Adipocyte (in vitro differentiated cells): ENCODE data around the gene EIF2B1.
"Not testable (repeated sequence)": the region's sequence is repeated elsewhere in the genome, so short reads cannot be mapped to it uniquely, and the experiment has no call there.

Experiments used
- DNase-seq: peaks from one replicate; pipeline ENCODE4 v3.0.0-alpha.2; 2015; ENCODE audit warnings: low read depth
- H3K27me3 ChIP-seq: replicated peaks from 2 replicates; pipeline ENCODE4 v1.7.0; 2013; ENCODE audit warnings: mild to moderate bottlenecking, low read length, moderate library complexity; ENCODE audit not compliant: control insufficient read depth, insufficient read depth
- H3K36me3 ChIP-seq: 2 replicates; pipeline ENCODE4 v1.7.0; 2013; ENCODE audit warnings: low read length, mild to moderate bottlenecking, moderate library complexity; ENCODE audit not compliant: control insufficient read depth, insufficient read depth, severe bottlenecking
- H3K4me1 ChIP-seq: 2 replicates; pipeline ENCODE4 v1.7.0; 2013; ENCODE audit warnings: mild to moderate bottlenecking, low read length, moderate library complexity; ENCODE audit not compliant: control insufficient read depth, insufficient read depth
- H3K4me3 ChIP-seq: 2 replicates; pipeline ENCODE4 v1.7.0; 2013; ENCODE audit warnings: mild to moderate bottlenecking, low read length, moderate library complexity
- H3K9ac ChIP-seq: 2 replicates; pipeline ENCODE4 v1.7.0; 2013; ENCODE audit warnings: mild to moderate bottlenecking, low read length, moderate library complexity
- H3K9me3 ChIP-seq: 2 replicates; pipeline ENCODE4 v1.7.0; 2013; ENCODE audit warnings: mild to moderate bottlenecking, low read length, moderate library complexity; ENCODE audit not compliant: control insufficient read depth

Gene EIF2B1

GRCh38 chr12:123617144-123617543 is 16.3 kb downstream of the EIF2B1 start:
- H3K4me3 ChIP-seq: no peak overlapping the region
- no peak for DNase-seq
- H3K9me3 ChIP-seq: no peaks in the 10 kb centered on the region
- H3K36me3 ChIP-seq: peaks cover 84% of the 10 kb centered on the region
- H3K9ac ChIP-seq: no peak overlapping the region
- no peaks in the 10 kb centered on the region for H3K27me3 ChIP-seq
- H3K4me1 ChIP-seq: peaks cover 16% of the 10 kb centered on the region

- Histone ChIP-seq H3K4me3 (peak overlapping the region; percentile 18), H3K9me3 (no peaks in the 10 kb centered on the region), H3K27me3 (no peaks in the 10 kb centered on the region), H3K36me3 (peaks cover 81% of the 10 kb centered on the region), H3K9ac (peak overlapping the region; percentile 20), H3K4me1 (peaks cover 16% of the 10 kb centered on the region)
- DNase-seq: peak; percentile 28
Observed at GRCh38 chr12:123614531-123614930, 19.0 kb downstream of the EIF2B1 start.

GRCh38 chr12:123614110-123614509 is 19.4 kb downstream of the EIF2B1 start:
- Histone ChIP-seq H3K36me3 (peaks cover 81% of the 10 kb centered on the region), H3K9me3 (no peaks in the 10 kb centered on the region), H3K27me3 (no peaks in the 10 kb centered on the region), H3K4me3 (peak overlapping the region; percentile 18), H3K9ac (peak overlapping the region; percentile 13), H3K4me1 (peaks cover 16% of the 10 kb centered on the region)
- no peak for DNase-seq

- no peak for DNase-seq
- H3K36me3 ChIP-seq: peaks cover 79% of the 10 kb centered on the region
- no peaks in the 10 kb centered on the region for H3K27me3 ChIP-seq
- H3K4me1 ChIP-seq: peaks cover 8% of the 10 kb centered on the region
- no peaks in the 10 kb centered on the region for H3K9me3 ChIP-seq
- no peak overlapping the region for H3K4me3 ChIP-seq
- no peak overlapping the region for H3K9ac ChIP-seq
Observed at GRCh38 chr12:123608182-123608581, 25.3 kb downstream of the EIF2B1 start.

GRCh38 chr12:123607756-123608155 is 25.7 kb downstream of the EIF2B1 start:
- Histone ChIP-seq H3K9me3 (no peaks in the 10 kb centered on the region), H3K4me1 (peaks cover 12% of the 10 kb centered on the region), H3K27me3 (no peaks in the 10 kb centered on the region), H3K9ac (no peak overlapping the region), H3K4me3 (no peak overlapping the region), H3K36me3 (peaks cover 75% of the 10 kb centered on the region)
- DNase-seq: no peak

GRCh38 chr12:123603495-123603894 is 30.0 kb downstream of the EIF2B1 start:
- H3K9me3 ChIP-seq, DNase-seq, H3K27me3 ChIP-seq, H3K9ac ChIP-seq: not testable (repeated sequence)
- H3K4me1 ChIP-seq: peaks cover 18% of the 10 kb centered on the region
- H3K36me3 ChIP-seq: peaks cover 39% of the 10 kb centered on the region
- peak overlapping the region; percentile 96 for H3K4me3 ChIP-seq

- DNase-seq: peak; percentile 38
- Histone ChIP-seq H3K9me3 (no peaks in the 10 kb centered on the region), H3K27me3 (no peaks in the 10 kb centered on the region), H3K9ac (peak overlapping the region; percentile 95), H3K4me3 (peak overlapping the region; percentile 96), H3K36me3 (peaks cover 39% of the 10 kb centered on the region), H3K4me1 (peaks cover 18% of the 10 kb centered on the region)
Observed at GRCh38 chr12:123602651-123603195, 30.8 kb downstream of the EIF2B1 start.

GRCh38 chr12:123601602-123602489 is 31.6 kb downstream of the EIF2B1 start, which contains the start of gene DDX55:
Gene DDX55 (plus strand): TSS chr12:123602099. CDS start chr12:123602149, 50 bp downstream.
- Histone ChIP-seq H3K4me1 (peaks cover 22% of the 10 kb centered on the region), H3K36me3 (peaks cover 39% of the 10 kb centered on the region), H3K4me3 (peak within 1 kb of the TSS; percentile 96), H3K27me3 (no peaks in the 10 kb centered on the region), H3K9ac (peak within 1 kb of the TSS; percentile 95), H3K9me3 (no peaks in the 10 kb centered on the region)
- peak; percentile 95 for DNase-seq

- no peak overlapping the region for H3K4me3 ChIP-seq
- H3K36me3 ChIP-seq: peaks cover 38% of the 10 kb centered on the region
Observed at GRCh38 chr12:123599721-123600120, 33.8 kb downstream of the EIF2B1 start.

GRCh38 chr12:123599310-123599709 is 34.2 kb downstream of the EIF2B1 start:
- H3K4me3 ChIP-seq: no peak overlapping the region
- no peak overlapping the region for H3K9ac ChIP-seq
- H3K27me3 ChIP-seq: no peaks in the 10 kb centered on the region
- H3K4me1 ChIP-seq: peaks cover 22% of the 10 kb centered on the region
- peaks cover 41% of the 10 kb centered on the region for H3K36me3 ChIP-seq
- no peak for DNase-seq
- H3K9me3 ChIP-seq: no peaks in the 10 kb centered on the region

More at GRCh38 chr12:123599721-123600120, 33.8 kb downstream of the EIF2B1 start:
- no peak overlapping the region for H3K9ac ChIP-seq
- DNase-seq: no peak
- peaks cover 22% of the 10 kb centered on the region for H3K4me1 ChIP-seq
- H3K27me3 ChIP-seq: no peaks in the 10 kb centered on the region
- H3K9me3 ChIP-seq: no peaks in the 10 kb centered on the region

GRCh38 chr12:123598522-123598921 is 35.0 kb downstream of the EIF2B1 start:
- H3K9ac ChIP-seq: no peak overlapping the region
- peaks cover 48% of the 10 kb centered on the region for H3K36me3 ChIP-seq
- no peak for DNase-seq
- H3K4me3 ChIP-seq: no peak overlapping the region
- H3K4me1 ChIP-seq: peaks cover 18% of the 10 kb centered on the region
- no peaks in the 10 kb centered on the region for H3K27me3 ChIP-seq
- H3K9me3 ChIP-seq: no peaks in the 10 kb centered on the region
